IPS DF 19.7 (cell line): ENCODE measurements around the gene AGFG2.
"Not testable (repeated sequence)": the region's sequence is repeated elsewhere in the genome, so short reads cannot be mapped to it uniquely, and the experiment has no call there.

Source experiments
- DNase-seq: peaks from one replicate; pipeline ENCODE4 v3.0.0-alpha.2; 2013; ENCODE audit warnings: low read depth, low spot score

The AGFG2 gene

DNA sequence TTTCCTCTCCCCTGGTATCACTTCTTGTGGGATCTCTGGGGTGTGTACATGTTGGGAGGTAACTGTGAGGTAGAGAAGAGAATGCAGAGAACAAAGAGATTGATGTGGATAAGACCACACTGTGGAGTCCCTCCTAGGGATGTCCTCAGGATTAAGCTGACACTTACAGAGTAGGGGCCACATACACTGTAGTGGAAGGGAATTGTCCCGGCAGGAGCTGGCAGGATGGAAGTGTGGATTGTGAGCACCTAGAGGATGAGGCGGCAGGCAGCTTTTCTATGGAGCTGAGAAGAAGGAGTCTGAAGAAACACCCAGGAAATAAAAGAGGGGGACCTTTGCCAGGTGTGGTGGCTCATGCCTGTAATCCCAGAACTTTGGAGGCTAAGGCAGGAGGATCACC is 13.5 kb downstream of the AGFG2 start:
- DNase-seq = no peak

DNA sequence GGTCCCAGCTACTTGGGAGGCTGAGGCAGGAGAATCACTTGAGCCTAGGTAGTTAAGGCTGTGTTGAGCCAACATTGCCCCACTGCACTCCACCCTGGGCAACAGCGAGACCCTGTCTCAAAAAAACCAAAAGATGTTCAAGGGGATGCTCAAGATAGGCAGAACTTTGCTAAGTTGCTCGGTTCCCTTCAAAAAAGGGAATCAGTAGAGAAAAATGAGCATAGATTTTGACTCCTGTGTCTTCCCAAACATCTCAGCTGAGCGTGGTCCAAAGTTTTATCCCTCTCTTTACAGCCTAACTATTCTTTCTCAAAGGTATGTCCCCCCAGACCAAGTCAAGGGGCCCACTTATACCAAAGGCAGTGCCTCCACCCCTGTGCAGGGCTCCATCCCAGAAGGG is 14.0 kb downstream of the AGFG2 start:
- no peak for DNase-seq

DNA sequence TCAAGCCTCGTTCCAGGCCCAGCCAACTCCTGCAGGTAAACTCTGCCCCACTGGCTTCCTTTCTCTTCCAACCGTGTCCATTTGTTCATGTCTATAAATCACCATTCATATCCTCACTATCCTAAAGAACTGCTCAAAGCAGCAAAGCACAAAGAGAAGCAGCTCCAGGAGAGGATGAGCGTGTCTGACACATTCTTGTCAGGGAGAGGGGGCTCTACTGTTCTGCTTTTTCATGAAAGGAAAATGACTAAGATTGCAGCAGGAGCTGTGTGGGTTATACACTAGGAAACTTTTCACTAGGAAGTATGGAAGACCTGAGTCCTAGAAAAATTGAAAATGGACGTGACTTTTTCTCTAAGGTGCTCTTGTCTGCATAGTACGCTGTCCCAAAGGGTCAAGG is 16.7 kb downstream of the AGFG2 start:
- DNase-seq = no peak

DNA sequence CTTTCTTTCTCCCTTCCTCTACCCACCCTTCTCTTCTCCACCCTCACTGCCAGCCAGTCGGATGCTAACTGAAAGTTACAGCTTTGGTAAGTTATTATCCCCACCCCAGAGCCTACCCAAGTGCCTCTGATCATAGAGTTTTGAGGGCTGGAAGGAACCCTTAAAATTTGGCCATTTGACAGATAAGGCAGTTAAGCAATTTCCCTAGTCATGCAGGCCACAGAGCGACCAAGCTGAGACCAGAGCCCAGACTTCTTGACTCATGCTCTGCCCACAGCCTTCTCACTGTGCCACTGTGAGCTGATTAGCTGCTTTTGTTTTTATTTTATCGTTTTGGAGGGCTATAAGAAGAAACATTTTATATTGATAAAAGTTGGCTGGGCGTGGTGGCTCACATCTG is 17.5 kb downstream of the AGFG2 start:
- no peak for DNase-seq

DNA sequence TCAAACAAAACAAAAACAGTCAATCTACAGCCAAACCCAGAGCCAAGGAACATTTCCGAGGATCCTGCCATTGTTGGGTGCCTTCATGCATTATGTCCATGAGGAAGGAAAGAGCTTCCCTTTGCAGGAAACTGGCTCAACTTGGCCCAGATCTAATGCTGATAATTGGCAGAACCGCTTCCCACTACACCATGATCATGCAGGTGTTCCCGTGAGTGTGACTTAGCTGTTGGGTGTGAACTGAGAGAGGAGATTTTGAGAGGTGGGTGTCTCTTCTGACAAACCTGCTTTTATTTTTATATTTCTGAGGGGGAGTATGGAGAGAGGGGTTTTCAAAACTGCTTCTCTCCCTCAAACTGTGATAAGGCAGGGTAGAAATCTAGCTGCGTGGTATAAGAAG is 20.1 kb downstream of the AGFG2 start:
- DNase-seq = no peak

DNA sequence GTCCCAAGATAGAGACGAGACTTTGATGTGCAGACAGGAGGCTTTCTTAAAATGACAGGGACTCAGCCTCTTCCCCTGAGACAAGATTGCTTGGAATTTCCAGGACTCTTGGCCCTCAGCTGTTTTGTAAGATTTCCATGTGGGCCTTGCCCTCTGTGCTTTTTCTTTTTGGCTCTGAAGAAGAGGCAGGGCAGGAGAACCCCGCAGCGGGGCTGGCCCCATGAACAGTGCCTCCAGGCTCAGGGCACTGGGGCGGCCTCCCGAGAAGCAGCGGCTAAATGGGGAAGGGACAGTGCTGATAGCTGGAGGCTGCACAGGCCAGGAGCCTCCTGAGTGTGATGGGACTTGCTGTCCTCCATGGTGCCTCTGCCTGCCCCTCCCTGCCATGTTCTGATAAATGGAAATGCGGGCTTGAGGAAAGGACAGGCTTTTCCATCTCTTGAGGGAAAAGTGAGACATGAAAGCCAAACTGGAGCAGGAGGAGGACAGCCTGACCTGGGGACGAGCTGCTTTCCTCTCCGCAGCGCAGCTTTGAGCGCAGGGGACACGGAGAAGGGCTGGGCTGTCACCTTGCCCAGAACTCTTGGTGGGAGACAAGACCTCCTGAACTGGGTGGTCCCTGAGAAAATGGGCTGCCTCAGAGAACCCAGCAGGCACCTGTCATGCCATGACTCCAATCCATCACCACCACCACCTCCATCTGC is 22.6 kb downstream of the AGFG2 start:
- no peak for DNase-seq

DNA sequence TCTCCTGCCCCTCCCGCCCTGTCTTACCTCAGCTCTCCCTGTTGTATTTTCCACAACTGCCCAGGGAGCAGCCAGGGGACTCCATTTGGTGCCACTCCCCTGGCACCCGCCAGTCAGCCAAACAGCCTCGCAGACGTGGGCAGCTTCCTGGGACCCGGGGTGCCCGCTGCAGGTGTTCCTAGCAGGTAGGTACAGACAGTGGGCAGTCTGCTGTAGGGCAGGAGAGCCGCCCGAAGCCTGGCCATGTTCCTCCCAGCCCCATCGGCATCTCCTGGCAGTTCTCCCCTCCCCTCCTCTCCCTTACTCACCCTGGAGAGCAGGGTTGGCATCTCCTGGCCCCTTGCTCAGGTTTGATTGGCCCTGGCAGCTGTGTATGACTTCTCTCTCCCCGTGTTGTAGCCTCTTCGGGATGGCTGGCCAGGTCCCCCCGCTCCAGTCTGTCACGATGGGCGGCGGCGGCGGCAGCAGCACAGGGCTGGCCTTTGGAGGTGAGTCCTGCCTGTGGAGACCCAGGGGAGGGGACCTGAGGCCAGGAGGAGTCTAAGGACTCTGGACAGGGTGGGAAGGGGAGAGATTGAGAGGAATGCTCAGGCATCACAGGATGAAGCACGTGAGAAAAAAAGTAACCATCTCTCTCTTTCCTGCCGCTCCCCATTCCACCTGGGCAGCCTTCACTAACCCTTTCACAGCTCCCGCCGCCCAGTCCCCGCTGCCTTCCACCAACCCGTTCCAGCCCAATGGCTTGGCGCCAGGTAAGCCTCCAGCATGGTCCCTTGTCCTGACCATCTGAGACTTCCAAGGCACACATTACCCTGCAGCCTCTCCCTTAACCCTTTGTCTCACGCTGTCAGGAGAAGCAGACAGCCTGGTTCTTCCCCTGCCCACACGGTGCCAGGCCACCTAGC is 23.4 kb downstream of the AGFG2 start:
- no peak for DNase-seq

DNA sequence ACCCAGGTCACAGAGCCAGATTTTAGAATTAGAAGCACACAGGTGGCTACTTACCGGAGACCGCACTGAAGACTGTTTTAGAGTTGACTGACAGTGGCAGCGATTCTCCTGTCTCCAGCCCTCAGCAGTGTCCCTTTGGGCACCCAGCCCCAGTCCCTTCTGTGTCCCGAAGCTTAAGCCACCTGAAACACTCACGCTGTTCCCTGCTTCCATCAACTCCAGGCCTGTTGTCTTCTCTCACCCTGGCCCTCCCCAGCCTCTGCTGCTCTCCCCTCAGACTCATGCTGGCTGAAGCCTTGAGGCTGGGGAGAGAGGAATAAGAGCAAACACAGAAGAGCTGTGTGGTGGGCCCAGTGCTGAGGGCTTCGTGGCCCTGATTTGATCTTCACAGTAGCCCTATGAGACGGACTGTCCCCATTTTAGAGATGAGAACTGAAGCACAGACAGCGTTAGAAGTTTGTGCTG is 24.1 kb downstream of the AGFG2 start:
- DNase-seq = no peak

DNA sequence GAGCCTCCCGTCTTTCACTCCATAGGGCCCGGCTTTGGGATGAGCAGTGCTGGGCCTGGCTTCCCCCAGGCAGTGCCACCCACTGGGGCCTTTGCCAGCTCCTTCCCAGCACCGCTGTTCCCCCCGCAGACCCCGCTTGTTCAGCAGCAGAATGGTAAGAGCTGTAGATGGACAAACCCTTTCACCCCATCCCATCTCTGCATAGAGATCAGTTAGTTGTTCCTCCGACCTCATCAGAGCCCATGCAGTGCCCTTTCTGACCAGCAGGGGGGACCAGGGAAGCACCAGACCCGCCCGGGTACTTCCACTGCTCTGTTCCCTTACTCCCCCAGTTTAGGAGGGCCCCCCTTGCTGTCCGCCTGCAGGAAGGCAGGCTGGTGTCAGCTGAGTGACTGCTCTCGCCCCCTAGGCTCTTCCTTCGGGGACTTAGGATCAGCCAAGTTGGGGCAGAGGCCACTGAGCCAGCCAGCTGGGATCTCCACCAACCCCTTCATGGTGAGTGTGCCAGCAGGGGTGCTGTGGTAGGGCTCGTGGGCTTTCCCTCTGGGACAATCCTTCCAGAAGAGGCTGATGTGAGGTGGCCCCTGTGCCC is 24.9 kb downstream of the AGFG2 start:
- no peak for DNase-seq

DNA sequence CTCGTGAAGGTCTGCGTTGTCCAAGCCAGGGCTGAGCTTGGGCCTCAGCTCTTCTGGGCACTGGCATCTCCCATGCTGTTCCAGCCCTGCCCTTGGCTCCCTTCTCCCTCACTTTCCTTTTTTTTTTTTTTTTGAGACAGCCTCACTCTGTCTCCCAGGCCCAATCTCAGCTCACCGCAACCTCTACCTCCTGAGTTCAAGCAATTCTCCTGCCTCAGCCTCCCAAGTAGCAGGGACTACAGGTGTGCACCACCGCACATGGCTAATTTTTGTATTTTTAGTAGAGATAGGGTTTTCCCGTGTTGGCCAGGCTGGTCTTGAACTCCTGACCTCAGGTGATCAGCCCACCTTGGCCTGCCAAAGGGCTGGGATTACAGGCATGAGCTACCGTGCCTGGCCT is 25.4 kb downstream of the AGFG2 start:
- DNase-seq = not testable (repeated sequence)

DNA sequence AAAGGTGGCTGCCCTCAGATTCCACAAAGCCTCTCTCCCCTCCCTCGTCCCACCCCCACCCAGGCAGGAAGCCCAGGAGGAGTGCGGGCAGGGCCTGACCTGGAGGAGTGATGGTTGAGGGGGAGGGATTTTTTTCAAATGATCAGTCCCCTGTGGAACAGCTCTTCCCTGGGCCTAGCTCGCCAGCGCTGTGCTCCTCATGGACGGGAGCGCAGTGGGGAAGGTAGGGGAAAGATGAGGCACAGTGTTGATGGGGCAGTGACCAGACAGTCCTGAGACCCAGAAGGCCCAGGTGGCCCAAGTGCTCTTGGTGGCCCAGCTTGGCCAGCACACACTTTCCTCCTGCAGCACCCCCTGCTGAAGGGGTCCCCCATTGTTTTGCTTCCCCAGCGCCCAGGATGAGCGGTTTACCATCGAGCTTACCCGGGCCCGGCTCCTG is 26.1 kb downstream of the AGFG2 start:
- DNase-seq = no peak

DNA sequence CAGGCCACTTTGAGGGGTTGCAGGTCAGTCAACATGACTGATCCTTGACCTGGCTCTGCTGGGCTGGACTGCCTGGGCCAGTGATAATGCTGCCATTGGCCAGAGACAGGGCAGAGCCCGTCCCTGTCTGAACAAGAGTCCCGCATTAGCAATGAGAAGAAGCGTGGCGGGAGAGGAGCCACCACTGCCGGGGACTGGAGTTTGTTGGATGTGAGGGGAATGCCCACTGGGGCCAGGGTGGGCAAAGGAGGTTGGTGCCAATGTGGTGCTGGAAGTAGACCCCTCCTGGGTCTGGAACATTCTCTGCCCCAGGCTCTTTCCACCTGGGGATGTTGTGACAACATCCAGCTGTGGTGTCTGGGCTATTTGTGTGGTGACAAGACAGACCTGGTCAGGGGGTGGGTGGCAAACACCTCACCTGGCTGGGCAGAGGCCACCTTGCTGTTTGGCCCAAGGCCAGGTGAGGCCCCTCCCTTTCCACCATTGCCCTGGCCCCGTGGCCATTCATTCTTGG is 27.1 kb downstream of the AGFG2 start:
- DNase-seq = no peak

DNA sequence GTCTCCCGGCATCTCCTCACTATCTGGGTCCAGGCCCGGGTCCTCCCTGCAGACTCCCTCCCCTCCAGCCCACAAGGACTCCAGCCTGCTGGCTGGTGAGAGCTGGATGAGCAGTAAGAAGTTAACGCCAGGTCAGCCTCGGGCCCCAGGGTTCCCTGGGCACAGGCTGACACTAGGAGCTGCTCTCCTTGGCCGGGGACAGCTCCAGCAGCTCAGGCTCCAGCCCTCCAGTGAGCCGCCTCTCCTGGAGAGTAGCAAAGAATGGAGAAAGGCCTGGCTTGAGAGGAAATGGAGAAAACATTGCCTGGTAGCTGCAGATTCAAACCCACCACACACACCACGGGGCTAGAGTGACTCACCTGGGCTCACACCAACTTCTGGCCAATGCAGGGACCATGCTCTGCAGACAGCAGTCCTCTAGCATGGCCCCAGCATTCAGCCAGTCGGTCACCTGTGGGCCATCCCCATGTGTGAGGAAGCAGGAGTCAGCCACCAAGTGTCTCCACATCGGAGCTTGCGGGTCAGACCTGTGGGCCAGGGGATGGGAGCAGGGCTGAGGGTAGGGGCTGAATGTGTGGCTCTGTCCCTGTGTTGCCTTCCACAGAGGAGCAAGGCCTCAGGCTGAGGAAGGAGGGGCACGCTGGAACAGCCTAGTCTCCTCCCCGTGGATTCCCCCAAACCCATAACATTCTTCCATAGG is 28.2 kb downstream of the AGFG2 start:
- no peak for DNase-seq

DNA sequence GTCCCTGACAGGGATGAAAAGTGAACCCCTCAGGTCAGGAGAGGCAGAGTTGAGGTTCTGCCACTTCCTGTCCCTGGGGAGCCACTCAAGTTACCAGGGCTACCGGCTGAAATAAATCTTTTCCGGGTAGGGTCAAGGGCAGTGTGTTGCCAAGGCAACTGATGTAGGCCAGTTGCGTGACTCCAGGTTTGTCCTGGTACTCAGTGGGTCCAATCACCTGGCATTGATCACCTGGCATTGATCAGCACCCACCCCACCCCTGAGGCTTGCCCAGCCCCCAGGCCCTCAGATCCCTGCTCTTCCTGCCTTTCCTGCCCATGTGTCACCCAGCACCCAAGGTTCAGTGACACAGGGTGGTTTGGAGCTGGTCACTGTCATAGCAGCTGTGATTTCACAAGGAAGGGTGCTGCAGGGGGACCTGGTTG is 28.8 kb downstream of the AGFG2 start:
- DNase-seq = no peak

DNA sequence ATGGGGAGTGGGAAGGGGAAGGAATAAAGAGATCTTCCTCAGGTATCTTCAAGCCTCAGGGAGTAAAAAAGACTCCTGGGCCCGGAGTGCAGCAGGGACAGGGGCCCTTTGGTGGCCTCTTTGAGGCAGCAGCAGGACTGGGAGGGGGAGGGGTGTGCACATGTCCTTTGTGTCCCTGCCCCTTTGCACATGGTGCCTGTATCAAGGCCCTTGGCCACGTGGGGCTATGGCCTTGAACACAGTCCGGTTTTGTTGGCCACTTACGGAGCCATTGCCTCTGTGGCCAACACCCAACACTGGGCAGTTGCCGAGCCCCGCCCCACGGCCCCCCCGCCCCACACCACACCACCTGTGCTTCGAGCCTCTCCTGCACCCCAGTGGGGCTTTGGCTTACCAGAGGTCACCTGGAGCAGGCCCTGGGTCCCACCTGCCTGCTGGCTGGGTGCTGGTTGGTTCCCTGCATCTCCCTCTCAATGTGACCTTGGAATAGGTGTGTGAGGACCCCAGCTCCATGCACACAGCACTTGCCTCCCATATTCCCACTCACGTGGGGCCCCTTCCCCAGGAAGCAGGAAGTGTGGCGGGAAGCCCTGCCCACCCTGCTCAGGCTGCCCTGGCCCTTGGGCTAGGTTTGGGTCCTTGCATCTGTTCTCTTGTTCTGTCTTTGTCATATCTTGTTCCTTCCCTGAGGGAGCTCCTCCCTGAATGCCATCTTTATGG is 29.3 kb downstream of the AGFG2 start:
- DNase-seq = no peak

DNA sequence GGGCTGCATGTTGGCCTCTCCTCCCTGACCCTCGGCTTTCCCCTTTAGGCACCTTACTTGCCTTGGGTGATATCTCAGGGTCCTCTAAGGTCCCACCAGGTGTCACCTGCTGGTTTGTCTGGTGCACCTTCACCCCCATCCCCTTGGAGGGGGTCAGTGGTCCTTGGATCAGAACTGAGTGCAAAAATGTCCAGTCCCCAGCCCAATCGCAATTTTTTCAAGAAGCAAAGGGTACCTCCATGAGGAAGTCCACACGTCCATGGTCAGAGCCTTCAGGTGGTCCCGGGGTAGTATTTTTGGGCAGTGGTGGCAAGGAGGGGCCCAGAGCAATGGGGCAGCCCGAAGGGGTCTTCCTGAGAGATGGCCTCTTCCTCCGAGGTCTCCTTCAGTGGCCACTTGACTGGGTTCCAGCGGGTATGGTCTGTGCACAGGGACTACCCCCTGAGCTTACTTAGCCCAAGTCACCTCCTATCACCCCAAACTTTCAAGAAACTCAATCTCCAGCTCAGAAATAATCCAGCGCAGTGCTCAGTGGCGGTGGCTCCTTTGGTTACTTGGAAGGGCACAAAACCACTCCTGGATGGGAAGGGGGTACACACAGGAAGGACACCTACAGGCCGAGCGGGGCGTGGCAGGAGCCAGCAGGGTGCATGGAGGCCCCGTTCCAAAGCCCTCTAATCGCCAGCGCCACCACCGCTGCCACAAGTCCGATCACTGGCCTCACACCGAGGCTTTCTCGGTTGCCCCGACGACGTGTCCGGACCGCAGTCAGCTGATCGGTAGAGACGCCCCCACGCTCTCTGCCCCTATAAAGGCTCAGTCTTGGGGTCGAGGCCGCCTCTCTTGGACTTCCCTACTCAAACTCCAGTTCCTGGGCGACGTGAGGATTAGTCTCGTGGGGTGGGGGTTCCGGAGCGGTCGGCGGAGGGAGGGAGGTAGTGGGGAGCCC is 30.2 kb downstream of the AGFG2 start:
- no peak for DNase-seq

DNA sequence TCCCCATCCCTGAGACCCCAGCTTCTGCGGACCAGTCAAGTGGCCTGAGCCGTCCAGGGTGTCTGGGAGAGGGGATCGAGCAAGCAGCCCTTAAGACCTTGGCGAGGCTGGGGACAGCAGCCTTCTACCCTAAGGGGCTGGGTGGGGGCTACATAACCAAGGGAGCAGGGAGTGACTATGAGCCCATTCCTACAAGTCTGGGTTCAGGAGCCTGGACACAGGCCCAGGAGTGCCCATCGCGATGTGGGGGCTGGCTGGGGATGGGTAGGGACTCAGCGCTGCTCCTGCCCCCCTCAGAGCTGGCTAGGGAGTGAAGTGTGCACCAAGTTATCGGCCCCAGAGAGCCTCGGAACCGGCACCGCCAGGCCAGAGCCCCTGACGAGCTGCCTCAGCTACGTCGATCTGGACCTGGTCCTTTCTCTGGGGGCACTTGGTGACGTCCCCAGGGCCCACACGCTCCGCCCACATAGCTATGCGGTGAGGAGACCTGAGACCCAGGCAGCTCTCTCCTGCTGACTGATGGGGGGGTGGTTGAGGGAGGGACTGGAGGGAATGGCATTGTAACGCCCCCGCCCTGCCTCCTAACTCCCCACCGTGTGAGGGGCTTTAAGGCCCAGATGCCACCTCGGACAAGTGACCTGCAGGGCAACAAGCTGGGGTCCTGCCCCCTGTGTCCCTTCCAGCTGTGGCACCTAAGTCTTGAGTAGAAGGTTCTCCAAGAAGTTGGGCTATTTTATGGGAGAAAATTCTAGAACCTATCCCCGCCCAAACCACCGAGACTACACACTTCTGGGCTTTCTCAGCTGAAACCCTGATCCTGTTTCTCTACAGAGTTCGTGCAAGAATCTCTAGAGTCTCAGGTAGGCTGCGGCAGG is 32.2 kb downstream of the AGFG2 start:
- no peak for DNase-seq

DNA sequence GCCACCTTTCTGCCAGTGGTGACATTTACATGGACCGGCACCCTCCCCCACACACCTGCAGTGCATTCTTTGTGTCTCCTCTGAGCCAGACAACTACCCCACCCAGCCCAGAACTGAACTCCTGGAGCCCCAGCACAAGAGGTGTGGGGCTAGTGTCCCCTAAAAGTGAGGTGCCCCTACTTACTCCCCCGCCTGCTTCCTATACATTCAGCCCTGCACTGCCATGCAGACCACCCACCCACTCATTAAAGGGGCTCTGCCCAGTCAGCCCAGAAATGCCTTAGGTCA is 32.8 kb downstream of the AGFG2 start:
- no peak for DNase-seq

DNA sequence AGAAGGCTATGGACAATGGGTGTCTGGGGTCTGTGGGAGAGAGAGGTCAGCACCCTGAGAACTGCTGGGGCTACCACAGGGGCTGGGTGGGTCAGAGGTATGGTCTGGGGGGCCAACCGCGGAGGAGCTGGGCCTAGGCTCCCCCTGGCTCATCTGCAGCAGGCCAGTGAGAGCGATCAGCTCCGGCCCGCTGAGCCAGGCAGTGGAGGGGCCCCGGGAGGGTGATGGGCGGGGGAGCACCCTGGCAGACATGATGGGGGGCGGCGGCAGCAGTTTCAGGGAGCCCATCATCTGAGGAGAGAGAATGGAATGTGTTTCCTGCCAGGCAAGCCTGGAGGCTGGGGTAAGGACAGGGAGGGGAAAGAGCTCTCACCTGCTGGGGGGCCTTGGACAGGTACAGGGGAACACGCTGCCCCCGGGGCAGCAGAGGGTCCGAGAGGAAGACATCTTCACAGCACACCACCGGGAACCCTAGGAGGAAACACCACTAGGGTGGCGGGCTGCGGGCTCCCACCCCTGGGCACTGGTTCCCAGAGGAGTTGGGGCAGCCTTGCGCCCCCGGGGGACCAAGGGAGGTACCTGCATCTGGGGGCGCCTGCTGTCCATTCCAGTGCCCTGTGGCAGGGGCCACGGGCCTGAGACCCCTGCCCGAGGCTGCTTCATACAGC is 33.4 kb downstream of the AGFG2 start:
- no peak for DNase-seq
